Measurements from ENCODE around the gene MLLT10.

GRCh38 chr10:21624951-21625350 is 90.9 kb downstream of the MLLT10 start:
- TF ChIP-seq EZH2 (IDR thresholded peaks at IDR 0.05) = no peak
- TF ChIP-seq, protein P1, sequence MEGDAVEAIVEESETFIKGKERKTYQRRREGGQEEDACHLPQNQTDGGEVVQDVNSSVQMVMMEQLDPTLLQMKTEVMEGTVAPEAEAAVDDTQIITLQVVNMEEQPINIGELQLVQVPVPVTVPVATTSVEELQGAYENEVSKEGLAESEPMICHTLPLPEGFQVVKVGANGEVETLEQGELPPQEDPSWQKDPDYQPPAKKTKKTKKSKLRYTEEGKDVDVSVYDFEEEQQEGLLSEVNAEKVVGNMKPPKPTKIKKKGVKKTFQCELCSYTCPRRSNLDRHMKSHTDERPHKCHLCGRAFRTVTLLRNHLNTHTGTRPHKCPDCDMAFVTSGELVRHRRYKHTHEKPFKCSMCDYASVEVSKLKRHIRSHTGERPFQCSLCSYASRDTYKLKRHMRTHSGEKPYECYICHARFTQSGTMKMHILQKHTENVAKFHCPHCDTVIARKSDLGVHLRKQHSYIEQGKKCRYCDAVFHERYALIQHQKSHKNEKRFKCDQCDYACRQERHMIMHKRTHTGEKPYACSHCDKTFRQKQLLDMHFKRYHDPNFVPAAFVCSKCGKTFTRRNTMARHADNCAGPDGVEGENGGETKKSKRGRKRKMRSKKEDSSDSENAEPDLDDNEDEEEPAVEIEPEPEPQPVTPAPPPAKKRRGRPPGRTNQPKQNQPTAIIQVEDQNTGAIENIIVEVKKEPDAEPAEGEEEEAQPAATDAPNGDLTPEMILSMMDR (IDR thresholded peaks at IDR 0.05 in 2 of 3, conservative IDR thresholded peaks at IDR 0.05 in 1 of 3; ENCODE audit: borderline replicate concordance in 1 of 3, insufficient read depth in 1 of 3, low read depth in 2 of 3, low read length in 2 of 3) = no peak
- no peak for TF ChIP-seq POLR2AphosphoS5 (IDR thresholded peaks at IDR 0.05; ENCODE audit: low read depth, low read length)
- TF ChIP-seq JUND (IDR thresholded peaks at IDR 0.05) = no peak
- no peak for TF ChIP-seq POLR2A (IDR thresholded peaks at IDR 0.05; ENCODE audit: borderline replicate concordance, extremely low read depth, insufficient read depth, insufficient read length)
- no peak for TF ChIP-seq SRF (IDR thresholded peaks at IDR 0.05; ENCODE audit: low read depth)
- TF ChIP-seq MAX (IDR thresholded peaks at IDR 0.05) = no peak
- no peak for TF ChIP-seq SP1 (IDR thresholded peaks at IDR 0.05; ENCODE audit: low read depth)
- TF ChIP-seq, protein P2, sequence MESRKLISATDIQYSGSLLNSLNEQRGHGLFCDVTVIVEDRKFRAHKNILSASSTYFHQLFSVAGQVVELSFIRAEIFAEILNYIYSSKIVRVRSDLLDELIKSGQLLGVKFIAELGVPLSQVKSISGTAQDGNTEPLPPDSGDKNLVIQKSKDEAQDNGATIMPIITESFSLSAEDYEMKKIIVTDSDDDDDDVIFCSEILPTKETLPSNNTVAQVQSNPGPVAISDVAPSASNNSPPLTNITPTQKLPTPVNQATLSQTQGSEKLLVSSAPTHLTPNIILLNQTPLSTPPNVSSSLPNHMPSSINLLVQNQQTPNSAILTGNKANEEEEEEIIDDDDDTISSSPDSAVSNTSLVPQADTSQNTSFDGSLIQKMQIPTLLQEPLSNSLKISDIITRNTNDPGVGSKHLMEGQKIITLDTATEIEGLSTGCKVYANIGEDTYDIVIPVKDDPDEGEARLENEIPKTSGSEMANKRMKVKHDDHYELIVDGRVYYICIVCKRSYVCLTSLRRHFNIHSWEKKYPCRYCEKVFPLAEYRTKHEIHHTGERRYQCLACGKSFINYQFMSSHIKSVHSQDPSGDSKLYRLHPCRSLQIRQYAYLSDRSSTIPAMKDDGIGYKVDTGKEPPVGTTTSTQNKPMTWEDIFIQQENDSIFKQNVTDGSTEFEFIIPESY (IDR thresholded peaks at IDR 0.05; ENCODE audit: extremely low read depth, insufficient replicate concordance, low read length) = no peak
- TF ChIP-seq ZNF274 (IDR thresholded peaks at IDR 0.05; ENCODE audit: low read depth, low read length) = no peak
- TF ChIP-seq EGR1 (IDR thresholded peaks at IDR 0.05; ENCODE audit: low read depth) = no peak
- TF ChIP-seq, protein P3, sequence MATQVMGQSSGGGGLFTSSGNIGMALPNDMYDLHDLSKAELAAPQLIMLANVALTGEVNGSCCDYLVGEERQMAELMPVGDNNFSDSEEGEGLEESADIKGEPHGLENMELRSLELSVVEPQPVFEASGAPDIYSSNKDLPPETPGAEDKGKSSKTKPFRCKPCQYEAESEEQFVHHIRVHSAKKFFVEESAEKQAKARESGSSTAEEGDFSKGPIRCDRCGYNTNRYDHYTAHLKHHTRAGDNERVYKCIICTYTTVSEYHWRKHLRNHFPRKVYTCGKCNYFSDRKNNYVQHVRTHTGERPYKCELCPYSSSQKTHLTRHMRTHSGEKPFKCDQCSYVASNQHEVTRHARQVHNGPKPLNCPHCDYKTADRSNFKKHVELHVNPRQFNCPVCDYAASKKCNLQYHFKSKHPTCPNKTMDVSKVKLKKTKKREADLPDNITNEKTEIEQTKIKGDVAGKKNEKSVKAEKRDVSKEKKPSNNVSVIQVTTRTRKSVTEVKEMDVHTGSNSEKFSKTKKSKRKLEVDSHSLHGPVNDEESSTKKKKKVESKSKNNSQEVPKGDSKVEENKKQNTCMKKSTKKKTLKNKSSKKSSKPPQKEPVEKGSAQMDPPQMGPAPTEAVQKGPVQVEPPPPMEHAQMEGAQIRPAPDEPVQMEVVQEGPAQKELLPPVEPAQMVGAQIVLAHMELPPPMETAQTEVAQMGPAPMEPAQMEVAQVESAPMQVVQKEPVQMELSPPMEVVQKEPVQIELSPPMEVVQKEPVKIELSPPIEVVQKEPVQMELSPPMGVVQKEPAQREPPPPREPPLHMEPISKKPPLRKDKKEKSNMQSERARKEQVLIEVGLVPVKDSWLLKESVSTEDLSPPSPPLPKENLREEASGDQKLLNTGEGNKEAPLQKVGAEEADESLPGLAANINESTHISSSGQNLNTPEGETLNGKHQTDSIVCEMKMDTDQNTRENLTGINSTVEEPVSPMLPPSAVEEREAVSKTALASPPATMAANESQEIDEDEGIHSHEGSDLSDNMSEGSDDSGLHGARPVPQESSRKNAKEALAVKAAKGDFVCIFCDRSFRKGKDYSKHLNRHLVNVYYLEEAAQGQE (IDR thresholded peaks at IDR 0.05; ENCODE audit: low read depth) = no peak
